Thymus (tissue), 11 donors: ENCODE data around the gene SLAMF6. TPM values are rescaled to one million over a fixed set of nuclear protein-coding genes. Genes with fewer than 3 reads are reported as not detected.

ENCODE experiments used
- DNase-seq, 9 donors: peaks; one replicate each; pipeline ENCODE4 v3.0.0-alpha.2; 2013; ENCODE audit warnings: low spot score in 9 of 9, low read depth in 6 of 9, missing footprints in 1 of 9
- H3K27ac ChIP-seq, 2 donors: one replicate each; pipeline ENCODE4 v1.5.1; 2013; ENCODE audit warnings: control low read depth in 1 of 2, low read depth in 1 of 2, low read length in 1 of 2, mild to moderate bottlenecking in 1 of 2, moderate library complexity in 1 of 2
- H3K27me3 ChIP-seq, 2 donors: one replicate each; pipeline ENCODE4 v1.5.1; 2013; ENCODE audit warnings: low read length in 1 of 2; ENCODE audit not compliant: control insufficient read depth in 2 of 2, insufficient read depth in 1 of 2
- H3K36me3 ChIP-seq, 2 donors: one replicate each; pipeline ENCODE4 v1.5.1; 2013; ENCODE audit warnings: low read length in 1 of 2, mild to moderate bottlenecking in 1 of 2, moderate library complexity in 1 of 2; ENCODE audit not compliant: control insufficient read depth in 2 of 2, insufficient read depth in 2 of 2
- H3K4me1 ChIP-seq, 2 donors: one replicate each; pipeline ENCODE4 v1.5.1; 2013; ENCODE audit warnings: low read length in 2 of 2; ENCODE audit not compliant: control insufficient read depth in 2 of 2, insufficient read depth in 2 of 2
- H3K4me3 ChIP-seq, 2 donors: one replicate each; pipeline ENCODE4 v1.5.1; 2013; ENCODE audit warnings: low read length in 2 of 2, control low read depth in 1 of 2, mild to moderate bottlenecking in 1 of 2
- H3K9me3 ChIP-seq, 2 donors: one replicate each; pipeline ENCODE4 v1.5.1; 2013; ENCODE audit warnings: low read length in 1 of 2, mild to moderate bottlenecking in 1 of 2; ENCODE audit not compliant: control insufficient read depth in 2 of 2, insufficient read depth in 1 of 2
- WGBS: extraction: QIAGEN DNeasy Blood & Tissue Kit; methylation state at CpG from one replicate; pipeline ENCODE4 v1.1.7; 2013; 5-methylcytosine and 5-hydroxymethylcytosine counted together
- polyA plus RNA-seq: library from polyadenylated mRNA; stranded (reverse); fragments of 200-250 nt; gene quantifications from one replicate; pipeline ENCODE4 v1.2.3, GENCODE V29; 2013
- total RNA-seq: library from RNA; stranded (reverse); fragments of 120-200 nt; gene quantifications from one replicate; pipeline ENCODE4 v1.2.4, GENCODE V29; 2013
- donor health status: healthy.

The SLAMF6 gene
- total and polyA plus RNA-seq, 2 donors = 11.5 to 12.6 TPM

GRCh38 chr1:160436966-160437365 lies 86.1 kb downstream of the SLAMF6 start:
- Histone ChIP-seq H3K4me3 (no peak overlapping the region), H3K27me3 (no peaks in the 10 kb centered on the region), H3K36me3 (no peaks in the 10 kb centered on the region), H3K27ac (no peak overlapping the region), H3K4me1 (peaks cover 2 to 14% of the 10 kb centered on the region in 2 donors), H3K9me3 (no peaks in the 10 kb centered on the region)
- DNase-seq = no peak
- 33% methylated on average over 2 of the region's 2 CpGs for WGBS

Other genes with a start within 250 kb of the SLAMF6 start
- gene PEX19, start 238.1 kb downstream of the SLAMF6 start, total RNA-seq = 29.0 TPM
- 20.7 TPM for gene PEX19, start 238.1 kb downstream of the SLAMF6 start, polyA plus RNA-seq
- 80.2 TPM for gene COPA, start 180.0 kb downstream of the SLAMF6 start, total RNA-seq
- 61.5 TPM for gene COPA, start 180.0 kb downstream of the SLAMF6 start, polyA plus RNA-seq
- gene NCSTN, start 179.9 kb downstream of the SLAMF6 start, total RNA-seq = 22.2 TPM
- gene NCSTN, start 179.9 kb downstream of the SLAMF6 start, polyA plus RNA-seq = 40.0 TPM
- gene NHLH1, start 156.2 kb downstream of the SLAMF6 start, total RNA-seq = 0.05 TPM
- 0.43 TPM for gene NHLH1, start 156.2 kb downstream of the SLAMF6 start, polyA plus RNA-seq
- 2.0 TPM for gene VANGL2, start 122.7 kb downstream of the SLAMF6 start, total RNA-seq
- gene VANGL2, start 122.7 kb downstream of the SLAMF6 start, polyA plus RNA-seq = 5.6 TPM
- gene CD84, start 56.2 kb upstream of the SLAMF6 start, total RNA-seq = 10.1 TPM
- 5.9 TPM for gene CD84, start 56.2 kb upstream of the SLAMF6 start, polyA plus RNA-seq
- 46.6 TPM for gene SLAMF1, start 123.8 kb upstream of the SLAMF6 start, total RNA-seq
- 115 TPM for gene SLAMF1, start 123.8 kb upstream of the SLAMF6 start, polyA plus RNA-seq
- 208 TPM for gene CD48, start 188.6 kb upstream of the SLAMF6 start, total RNA-seq
- 157 TPM for gene CD48, start 188.6 kb upstream of the SLAMF6 start, polyA plus RNA-seq
- gene SLAMF7, start 216.0 kb upstream of the SLAMF6 start, total RNA-seq = 6.4 TPM
- 17.6 TPM for gene SLAMF7, start 216.0 kb upstream of the SLAMF6 start, polyA plus RNA-seq